GM18517 (cell line): ENCODE results near the gene NLN.
A peak's percentile ranks its signal among the peaks of the same experiment; 100 is the strongest.
"Not testable (repeated sequence)": the region's sequence is repeated elsewhere in the genome, so short reads cannot be mapped to it uniquely, and the experiment has no call there.

ENCODE experiments used
- ATAC-seq: cut with Tn5 transposase; IDR thresholded peaks from one replicate; pipeline ENCODE4 v1.9.1; 2021; ENCODE audit warnings: mild to moderate bottlenecking, moderate library complexity; ENCODE audit not compliant: unreplicated experiment

The NLN gene

GRCh38 chr5:65721720-65722574 lies at the start of gene NLN, which contains the start of gene SGTB:
NLN (plus strand) TSS chr5:65722205; CDS start chr5:65722374, 169 bp downstream.
SGTB (minus strand) TSS chr5:65722109; CDS start chr5:65720807, 1,302 bp downstream.
- ATAC-seq: peak; percentile 81

DNA sequence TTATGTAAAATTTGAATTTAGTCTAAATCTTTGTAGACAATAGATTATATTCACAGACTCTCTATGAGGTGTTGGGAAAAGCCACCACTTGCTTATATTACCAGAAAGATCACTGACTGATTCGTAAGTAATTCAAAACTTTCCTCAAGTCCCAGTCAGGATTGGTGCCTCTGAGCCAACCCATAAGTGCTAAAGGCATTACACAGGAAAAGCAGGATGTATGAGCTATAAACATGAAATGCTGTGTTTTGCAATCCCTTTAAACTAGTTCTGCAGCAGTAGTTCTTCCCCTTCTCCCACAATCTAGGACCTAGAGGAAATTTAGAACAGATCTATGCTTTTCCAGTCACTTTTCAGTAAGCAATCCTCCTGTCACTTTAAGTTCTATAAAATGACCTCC lies 49.2 kb upstream of the NLN start:
- ATAC-seq: no peak

- ATAC-seq: no peak
Observed at GRCh38 chr5:65674749-65675148, 47.3 kb upstream of the NLN start.

DNA sequence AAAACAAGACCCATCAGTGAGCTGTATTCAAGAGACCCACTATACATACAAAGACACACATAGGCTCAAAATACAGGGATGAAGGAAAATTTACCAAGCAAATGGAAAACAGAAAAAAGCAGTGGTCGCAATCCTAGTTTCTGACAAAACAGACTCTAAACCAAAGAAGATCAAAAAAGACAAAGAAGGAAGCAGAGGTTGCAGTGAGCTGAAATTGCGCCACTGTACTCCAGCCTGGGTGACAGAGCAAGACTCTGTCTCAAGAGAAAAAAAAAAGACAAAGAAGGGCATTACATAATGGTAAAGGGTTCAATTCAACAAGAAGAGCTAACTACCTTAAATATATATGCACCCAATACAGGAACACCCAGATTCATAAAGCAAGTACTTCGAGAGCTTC lies 45.9 kb upstream of the NLN start:
- ATAC-seq: not testable (repeated sequence)

DNA sequence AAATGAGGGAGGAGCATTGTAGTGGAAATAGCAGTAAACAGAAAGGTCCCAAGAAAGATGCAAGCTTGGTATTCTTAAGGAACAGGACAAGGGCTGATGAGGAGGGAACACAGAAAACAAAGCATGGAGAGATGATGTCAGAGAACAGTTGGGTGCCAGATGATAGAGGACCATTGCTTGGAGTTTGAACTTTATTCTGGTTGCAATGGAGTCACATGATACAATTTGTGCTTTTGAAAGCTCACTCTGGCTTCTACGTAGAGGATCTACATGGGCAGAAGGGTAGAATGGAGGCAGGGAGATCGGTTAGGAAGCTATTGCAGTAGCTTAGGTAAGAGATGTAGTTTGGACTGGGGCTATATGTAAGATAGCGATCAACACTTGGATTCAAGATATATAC lies 39.9 kb upstream of the NLN start:
- no peak for ATAC-seq

- ATAC-seq: no peak
Observed at GRCh38 chr5:65693121-65693520, 28.9 kb upstream of the NLN start.

DNA sequence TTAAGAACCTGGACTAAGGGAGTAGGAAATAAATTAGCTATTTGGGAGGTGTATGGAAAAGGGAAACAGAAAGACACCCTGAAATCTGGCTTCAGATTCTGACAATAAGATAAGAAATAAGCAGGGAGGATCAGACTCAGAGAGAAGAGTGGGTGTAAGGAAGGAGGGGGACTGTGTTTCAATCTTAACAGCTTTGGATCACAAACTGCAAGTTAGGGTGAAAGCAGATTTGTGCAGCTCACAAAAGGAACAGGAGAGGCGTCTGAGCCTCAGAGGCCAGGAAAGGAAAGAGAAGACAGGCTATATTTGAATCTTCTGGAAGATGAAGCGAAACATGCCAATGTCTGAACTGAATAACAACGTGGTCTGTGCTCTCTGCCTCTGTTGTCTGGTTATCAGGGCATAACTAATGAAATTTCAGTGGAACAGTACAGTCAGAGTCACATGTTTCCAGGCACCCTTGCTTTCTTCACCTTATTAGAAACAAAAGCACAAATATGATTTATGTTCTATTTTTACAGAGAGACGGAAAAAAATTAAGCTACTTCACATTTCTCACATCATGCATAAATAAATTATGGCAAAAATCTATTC lies 26.7 kb upstream of the NLN start:
- ATAC-seq: no peak

DNA sequence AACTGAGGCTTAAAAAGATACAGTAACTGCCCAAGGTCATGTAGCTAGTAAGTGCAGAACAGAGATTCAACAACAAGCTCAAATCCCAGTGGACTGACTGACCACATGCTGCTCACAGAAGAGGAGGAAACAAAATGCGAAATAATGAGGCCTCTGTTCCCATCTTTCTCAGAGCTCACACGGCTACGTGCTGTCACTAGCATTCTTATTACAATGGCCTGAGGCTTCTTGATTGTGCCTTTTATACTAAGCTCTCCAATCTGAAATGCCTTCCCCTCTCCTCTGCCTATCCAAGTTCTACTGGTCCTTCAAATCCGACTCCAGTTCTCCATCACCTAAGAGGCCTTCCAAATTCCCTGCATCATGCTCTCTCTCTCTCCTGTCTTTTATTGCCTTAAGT lies 26.1 kb upstream of the NLN start:
- no peak for ATAC-seq

GRCh38 chr5:65696892-65697291 lies 25.1 kb upstream of the NLN start:
- no peak for ATAC-seq

DNA sequence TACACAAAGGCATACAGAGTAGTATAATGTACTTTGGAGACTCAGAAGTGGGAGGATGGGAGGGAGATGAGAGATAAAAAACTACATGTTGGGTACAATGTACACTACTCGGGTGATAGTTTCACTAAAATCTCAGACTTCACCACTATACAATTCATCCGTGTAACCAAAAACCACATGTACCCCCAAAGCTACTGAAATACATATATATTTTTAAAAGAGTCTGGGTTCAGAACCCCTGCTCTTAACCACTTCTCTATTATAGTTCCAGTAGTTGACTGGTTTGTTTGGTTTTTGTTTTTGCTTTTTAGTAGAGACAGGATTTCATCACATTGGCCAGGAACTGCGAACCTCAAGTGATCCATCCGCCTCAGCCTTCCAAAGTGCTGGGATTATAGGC lies 22.7 kb upstream of the NLN start:
- ATAC-seq: no peak

- no peak for ATAC-seq
Observed at GRCh38 chr5:65702036-65702435, 20.0 kb upstream of the NLN start.

DNA sequence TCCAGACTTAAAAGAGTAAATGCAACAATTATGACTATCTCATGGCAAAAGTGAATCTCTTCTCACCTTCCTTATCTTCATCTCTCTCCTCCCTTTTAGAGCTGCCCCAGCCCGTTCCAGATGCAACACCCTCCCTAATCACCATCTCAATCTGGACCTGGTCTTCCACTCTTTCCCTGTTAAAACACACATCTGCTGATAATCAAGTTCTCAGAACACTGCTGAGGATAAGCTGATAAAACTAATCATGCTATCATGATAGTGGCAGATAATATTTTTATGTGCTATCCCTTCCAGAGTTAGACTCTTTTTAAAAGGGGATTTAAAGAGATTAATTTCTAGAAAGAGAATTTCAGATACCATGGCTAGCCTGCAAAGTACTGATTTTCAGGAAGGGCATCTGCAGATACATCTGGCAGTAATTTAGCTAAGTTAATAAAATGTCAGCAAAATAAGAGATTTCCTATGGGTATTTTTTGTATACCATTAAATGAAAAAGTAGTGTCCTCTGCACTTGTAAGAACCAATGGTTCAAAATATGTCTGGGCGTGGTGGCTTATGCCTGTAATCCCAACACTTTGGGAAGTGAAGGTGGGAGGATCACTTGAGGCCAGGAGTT lies 17.3 kb upstream of the NLN start:
- ATAC-seq: no peak

DNA sequence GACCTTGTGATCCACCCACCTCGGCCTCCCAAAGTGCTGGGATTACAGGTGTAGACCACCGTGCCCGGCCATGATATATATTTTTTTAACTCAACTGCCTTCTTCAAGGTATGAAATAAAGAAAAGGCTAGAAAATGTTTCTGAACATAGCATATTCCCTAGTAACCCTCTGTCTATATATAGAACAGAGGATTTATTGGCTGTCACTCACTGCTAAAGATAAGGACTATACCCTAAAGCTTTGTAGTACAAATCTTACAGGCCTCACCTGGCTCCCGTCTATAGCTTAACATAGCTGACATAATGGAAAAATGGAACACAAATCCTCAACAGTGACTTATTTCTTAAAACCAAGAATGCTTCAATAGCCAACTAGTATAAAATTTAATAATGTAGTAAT lies 14.3 kb upstream of the NLN start:
- ATAC-seq: no peak

DNA sequence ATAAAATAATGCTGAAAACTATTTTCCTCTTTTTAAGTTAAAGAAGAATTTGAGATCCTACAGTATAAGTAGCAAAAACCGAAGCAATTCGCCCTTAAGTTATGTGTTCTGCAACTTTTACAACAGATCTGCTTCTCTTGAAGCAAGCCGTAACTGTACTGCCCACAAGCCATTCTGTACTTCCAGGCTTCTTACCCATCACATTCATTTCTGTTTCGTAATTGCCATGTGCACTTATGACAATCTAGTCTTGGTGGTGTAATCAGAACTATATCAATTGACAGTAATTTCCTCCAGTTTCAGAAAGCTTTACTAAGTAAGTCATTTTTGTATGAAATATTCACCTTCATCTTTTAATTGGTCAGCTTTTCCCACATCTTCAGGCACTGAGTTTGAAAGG lies 13.9 kb upstream of the NLN start:
- no peak for ATAC-seq

DNA sequence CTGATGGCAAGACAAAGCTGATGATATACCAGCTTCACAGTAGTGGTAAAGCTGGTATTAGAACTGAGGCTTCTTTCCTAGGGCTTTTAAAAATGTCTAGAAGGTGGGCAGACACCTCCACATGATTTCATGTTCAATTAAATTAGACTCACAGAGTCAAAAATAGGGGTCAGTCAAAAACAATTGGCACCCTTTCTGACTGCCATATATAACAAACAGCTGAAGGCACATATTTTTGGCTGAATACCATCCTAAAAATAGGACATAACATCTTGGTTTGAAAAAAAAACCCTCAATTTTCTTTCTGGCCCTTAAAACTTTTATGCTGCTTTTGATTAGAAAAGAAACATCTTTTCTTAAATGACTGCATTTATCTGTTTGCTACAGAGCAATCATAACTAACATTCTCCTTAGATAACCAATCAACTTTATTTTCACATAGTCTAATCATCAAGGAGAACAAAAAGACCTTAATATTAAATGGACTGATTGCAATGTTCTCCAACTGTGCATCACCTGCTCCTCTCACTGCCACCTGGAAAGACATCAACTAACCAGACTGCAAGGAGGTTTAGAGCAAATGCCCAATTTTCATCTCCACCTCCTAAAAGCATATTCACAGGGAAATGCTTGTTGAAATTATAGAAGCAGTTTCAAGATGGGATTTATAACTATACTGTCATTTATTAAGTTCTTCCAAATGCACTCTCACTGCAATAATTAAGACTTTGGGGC lies 3.3 kb upstream of the NLN start:
- no peak for ATAC-seq

DNA sequence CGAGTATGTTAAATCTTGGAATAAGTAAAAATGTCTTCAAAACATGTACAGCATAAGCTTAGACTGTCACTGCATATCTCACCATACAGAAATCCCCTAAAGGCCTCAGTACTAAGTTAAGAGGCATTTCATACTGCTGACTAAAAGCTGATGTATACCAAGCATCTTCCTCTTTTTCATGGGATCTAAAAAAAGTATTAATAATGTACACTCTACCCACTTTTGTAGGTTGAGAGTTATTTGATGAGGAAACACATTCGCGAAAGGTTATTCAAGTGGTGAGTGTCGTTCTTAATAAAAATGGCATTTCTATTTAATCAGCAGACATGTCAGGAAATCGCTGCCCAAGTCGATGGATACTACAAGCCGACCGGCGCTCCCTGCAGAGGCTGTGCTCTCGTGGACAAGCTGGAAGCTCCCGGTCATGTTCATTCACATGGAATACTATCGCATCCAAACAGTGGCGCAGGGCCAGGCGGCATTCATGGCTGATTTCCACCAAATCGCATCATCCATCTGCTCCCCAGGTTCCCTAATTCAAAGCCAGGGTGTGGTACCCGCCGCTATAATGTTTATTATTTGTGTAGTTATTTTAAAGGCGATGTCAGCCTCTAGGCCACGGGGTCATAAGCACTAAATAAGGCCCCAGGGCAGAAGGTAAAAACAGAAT lies 820 bp upstream of the NLN start:
- ATAC-seq: peak; percentile 30

- ATAC-seq: no peak
Observed at GRCh38 chr5:65722575-65723403, 784 bp downstream of the NLN start.

GRCh38 chr5:65727491-65728156 lies 5.6 kb downstream of the NLN start:
- ATAC-seq: no peak

- ATAC-seq: no peak
Observed at GRCh38 chr5:65728218-65728617, 6.2 kb downstream of the NLN start.
